ENCODE measurements around the gene MORF4L1. TPM values are rescaled to one million over a fixed set of nuclear protein-coding genes. Genes with fewer than 3 reads are reported as not detected.
"Not testable (repeated sequence)": the region's sequence is repeated elsewhere in the genome, so short reads cannot be mapped to it uniquely, and the experiment has no call there.

Gene MORF4L1
- total and polyA plus RNA-seq, 4 donors, result 124 to 433 (median 267) TPM

DNA sequence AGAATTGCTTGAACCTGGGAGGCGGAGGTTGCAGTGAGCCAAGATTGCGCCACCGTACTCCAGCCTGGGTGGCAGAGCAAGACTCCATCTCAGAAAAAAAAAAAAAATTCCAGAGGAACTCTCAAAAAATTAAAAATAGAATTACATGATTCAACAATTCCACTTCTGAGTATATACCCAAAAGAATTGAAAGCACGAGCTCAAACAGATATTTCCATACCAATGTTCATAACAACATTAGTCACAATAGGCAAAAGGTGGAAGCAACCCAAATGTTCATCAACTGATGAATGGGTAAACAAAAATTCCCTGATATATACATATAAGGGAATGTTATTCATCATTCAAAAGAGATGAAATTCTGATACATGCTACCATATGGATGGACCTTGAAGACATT is 16.9 kb upstream of the MORF4L1 start:
- DNase-seq, result no peak
- ATAC-seq (ENCODE audit: insufficient read depth, low FRiP score), result no peak
- peaks cover 0 to 7% (median 1%) of the 10 kb centered on the region in 5 donors for H3K4me1 ChIP-seq (ENCODE audit: control insufficient read depth in 5 of 5, insufficient read depth in 5 of 5, low read length in 5 of 5)
- H3K4me3 ChIP-seq, result no peak overlapping the region
- WGBS, 2 donors, result 56 to 63% methylated on average over 4 of the region's 4 CpGs
- H3K9me3 ChIP-seq (ENCODE audit: control insufficient read depth in 4 of 4, insufficient read depth in 3 of 4, low read length in 3 of 4), result peaks cover 0 to 1% (median 0%) of the 10 kb centered on the region in 4 donors
- H3K27me3 ChIP-seq (ENCODE audit: control insufficient read depth in 3 of 3, insufficient read depth in 3 of 3, low read length in 2 of 3), result no peaks in the 10 kb centered on the region
- H3K36me3 ChIP-seq (ENCODE audit: control insufficient read depth in 4 of 4, insufficient read depth in 4 of 4, low read length in 4 of 4), result no peaks in the 10 kb centered on the region
- TF ChIP-seq, protein P1, sequence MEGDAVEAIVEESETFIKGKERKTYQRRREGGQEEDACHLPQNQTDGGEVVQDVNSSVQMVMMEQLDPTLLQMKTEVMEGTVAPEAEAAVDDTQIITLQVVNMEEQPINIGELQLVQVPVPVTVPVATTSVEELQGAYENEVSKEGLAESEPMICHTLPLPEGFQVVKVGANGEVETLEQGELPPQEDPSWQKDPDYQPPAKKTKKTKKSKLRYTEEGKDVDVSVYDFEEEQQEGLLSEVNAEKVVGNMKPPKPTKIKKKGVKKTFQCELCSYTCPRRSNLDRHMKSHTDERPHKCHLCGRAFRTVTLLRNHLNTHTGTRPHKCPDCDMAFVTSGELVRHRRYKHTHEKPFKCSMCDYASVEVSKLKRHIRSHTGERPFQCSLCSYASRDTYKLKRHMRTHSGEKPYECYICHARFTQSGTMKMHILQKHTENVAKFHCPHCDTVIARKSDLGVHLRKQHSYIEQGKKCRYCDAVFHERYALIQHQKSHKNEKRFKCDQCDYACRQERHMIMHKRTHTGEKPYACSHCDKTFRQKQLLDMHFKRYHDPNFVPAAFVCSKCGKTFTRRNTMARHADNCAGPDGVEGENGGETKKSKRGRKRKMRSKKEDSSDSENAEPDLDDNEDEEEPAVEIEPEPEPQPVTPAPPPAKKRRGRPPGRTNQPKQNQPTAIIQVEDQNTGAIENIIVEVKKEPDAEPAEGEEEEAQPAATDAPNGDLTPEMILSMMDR (IDR thresholded peaks at IDR 0.05; ENCODE audit: control extremely low read depth, extremely low read depth), result no peak
- no peak overlapping the region for H3K27ac ChIP-seq (ENCODE audit: low read depth in 1 of 2, low read length in 1 of 2)
- no peak overlapping the region for H3K9ac ChIP-seq (ENCODE audit: insufficient read depth in 1 of 2, low read length in 2 of 2)

DNA sequence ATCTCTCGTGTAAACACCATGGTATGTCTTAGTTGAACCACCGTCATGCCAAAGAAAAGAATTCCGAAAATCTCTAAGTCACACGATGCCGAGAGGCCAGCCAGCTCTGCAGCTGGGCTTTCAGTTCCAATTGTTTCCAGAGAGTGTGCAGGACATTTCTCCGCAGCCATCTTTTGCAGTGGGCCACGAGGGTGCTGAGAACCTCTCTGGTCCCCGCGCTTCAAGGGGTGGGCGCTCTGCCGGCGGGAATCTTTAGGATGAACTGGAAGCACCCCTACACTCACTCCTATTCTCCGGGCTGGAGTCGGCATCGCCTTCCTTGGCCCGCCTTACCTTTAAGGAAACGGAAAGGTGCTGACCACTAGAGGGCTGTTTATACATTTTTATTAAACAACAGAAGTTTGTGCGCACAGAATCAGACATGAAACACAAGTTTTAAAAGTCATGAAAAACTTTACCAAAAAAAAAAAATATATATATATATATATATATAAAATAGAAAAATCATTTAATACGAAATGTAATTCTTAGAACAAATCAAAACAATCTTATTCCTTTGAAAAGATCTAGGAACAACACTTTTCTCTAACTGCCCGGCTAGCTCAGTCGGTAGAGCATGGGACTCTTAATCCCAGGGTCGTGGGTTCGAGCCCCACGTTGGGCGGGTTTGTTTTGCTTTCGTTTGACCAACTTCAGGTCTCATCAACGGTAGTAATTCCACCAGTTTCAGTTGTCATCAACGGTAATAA is 12.5 kb upstream of the MORF4L1 start:
- TF ChIP-seq, protein P1 (IDR thresholded peaks at IDR 0.05; ENCODE audit: control extremely low read depth, extremely low read depth), result peak; percentile 24
- H3K4me3 ChIP-seq, result peak overlapping the region; percentile 32
- H3K4me1 ChIP-seq (ENCODE audit: control insufficient read depth in 5 of 5, insufficient read depth in 5 of 5, low read length in 5 of 5), result no peaks in the 10 kb centered on the region
- H3K9ac ChIP-seq (ENCODE audit: insufficient read depth in 1 of 2, low read length in 2 of 2), result peak overlapping the region in 1 of 2 donors; percentile 85
- H3K9me3 ChIP-seq (ENCODE audit: control insufficient read depth in 4 of 4, insufficient read depth in 3 of 4, low read length in 3 of 4), result no peaks in the 10 kb centered on the region
- H3K27ac ChIP-seq (ENCODE audit: low read depth in 1 of 2, low read length in 1 of 2), result peak overlapping the region in 1 of 2 donors; percentile 32
- DNase-seq, result peak; percentile 82 to 87 (median 85)
- peak; percentile 88 for ATAC-seq (ENCODE audit: insufficient read depth, low FRiP score)
- 2 to 3% methylated on average over 28 of the region's 28 CpGs for WGBS, 2 donors
- H3K27me3 ChIP-seq (ENCODE audit: control insufficient read depth in 3 of 3, insufficient read depth in 3 of 3, low read length in 2 of 3), result no peaks in the 10 kb centered on the region
- no peaks in the 10 kb centered on the region for H3K36me3 ChIP-seq (ENCODE audit: control insufficient read depth in 4 of 4, insufficient read depth in 4 of 4, low read length in 4 of 4)

DNA sequence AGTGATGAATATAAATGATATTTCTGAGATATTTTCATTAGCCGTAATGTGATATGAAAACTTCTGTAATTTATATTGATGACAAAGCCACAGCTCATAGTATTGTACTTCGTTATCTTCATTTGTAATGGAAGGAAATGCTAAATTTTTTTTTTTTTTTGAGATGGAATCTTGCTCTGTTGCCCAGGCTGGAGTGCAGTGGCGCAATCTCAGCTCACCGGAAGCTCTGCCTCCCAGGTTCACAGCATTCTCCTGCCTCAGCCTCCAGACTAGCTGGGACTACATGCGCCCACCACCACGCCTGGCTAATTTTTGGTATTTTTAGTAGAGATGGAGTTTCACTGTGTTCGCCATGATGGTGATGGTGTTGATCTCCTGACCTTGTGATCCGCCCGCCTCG is 7.1 kb upstream of the MORF4L1 start:
- not testable (repeated sequence) for H3K9me3 ChIP-seq (ENCODE audit: control insufficient read depth in 4 of 4, insufficient read depth in 3 of 4, low read length in 3 of 4); H3K36me3 ChIP-seq (ENCODE audit: control insufficient read depth in 4 of 4, insufficient read depth in 4 of 4, low read length in 4 of 4); H3K27ac ChIP-seq (ENCODE audit: low read depth in 1 of 2, low read length in 1 of 2); H3K27me3 ChIP-seq (ENCODE audit: control insufficient read depth in 3 of 3, insufficient read depth in 3 of 3, low read length in 2 of 3); DNase-seq; H3K4me3 ChIP-seq; H3K9ac ChIP-seq (ENCODE audit: insufficient read depth in 1 of 2, low read length in 2 of 2); H3K4me1 ChIP-seq (ENCODE audit: control insufficient read depth in 5 of 5, insufficient read depth in 5 of 5, low read length in 5 of 5); ATAC-seq (ENCODE audit: insufficient read depth, low FRiP score)
- 93 to 96% methylated on average over 10 of the region's 10 CpGs for WGBS, 2 donors

DNA sequence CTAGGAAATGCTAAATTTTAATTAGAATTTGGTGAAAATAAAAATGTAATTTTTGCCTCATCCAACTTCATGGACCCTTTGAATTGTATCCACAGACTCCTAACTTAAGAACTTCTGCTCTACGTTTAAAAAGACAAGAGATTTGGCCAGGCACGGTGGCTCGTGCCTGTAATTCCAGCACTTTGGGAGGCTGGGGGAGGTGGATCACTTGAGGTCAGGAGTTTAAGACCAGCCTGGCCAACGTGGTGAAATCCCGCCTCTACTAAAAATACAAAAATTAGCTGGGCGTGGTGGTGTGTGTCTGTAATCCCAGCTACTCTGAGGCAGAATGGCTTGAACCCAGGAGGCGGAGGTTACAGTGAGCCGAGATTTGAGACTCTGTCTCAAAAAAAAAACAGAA is 6.7 kb upstream of the MORF4L1 start:
- H3K9me3 ChIP-seq (ENCODE audit: control insufficient read depth in 4 of 4, insufficient read depth in 3 of 4, low read length in 3 of 4); H3K4me3 ChIP-seq; H3K4me1 ChIP-seq (ENCODE audit: control insufficient read depth in 5 of 5, insufficient read depth in 5 of 5, low read length in 5 of 5); DNase-seq; H3K36me3 ChIP-seq (ENCODE audit: control insufficient read depth in 4 of 4, insufficient read depth in 4 of 4, low read length in 4 of 4); H3K27ac ChIP-seq (ENCODE audit: low read depth in 1 of 2, low read length in 1 of 2); H3K27me3 ChIP-seq (ENCODE audit: control insufficient read depth in 3 of 3, insufficient read depth in 3 of 3, low read length in 2 of 3); H3K9ac ChIP-seq (ENCODE audit: insufficient read depth in 1 of 2, low read length in 2 of 2); ATAC-seq (ENCODE audit: insufficient read depth, low FRiP score): not testable (repeated sequence)
- WGBS, 2 donors, result 84 to 86% methylated on average over 8 of the region's 8 CpGs

Data from lung (tissue), 12 donors.